OCI-LY7 (cell line): ENCODE data around the gene HRH3. TPM values are rescaled to one million over a fixed set of nuclear protein-coding genes. Genes with fewer than 3 reads are reported as not detected.

Experiments used
- BruUV-seq: library from RNA; stranded (reverse); fragments of 400-500 nt; replicated peaks from 2 replicates; lab custom pipeline; 2021; lab: Mats Ljungman, UMichigan
- CTCF ChIA-PET: fragments of 300-600 bp; sonication (Branson Sonifier 250); formaldehyde crosslinking; loops from one replicate; lab custom pipeline; 2022; ENCODE audit warnings: antibody characterized with exemption; ENCODE audit not compliant: unreplicated experiment; lab: Charles Lee
- POLR2A ChIA-PET: fragments of 300-600 bp; sonication (Branson Sonifier 250); formaldehyde crosslinking; loops from one replicate; lab custom pipeline; 2022; ENCODE audit warnings: antibody characterized with exemption; lab: Charles Lee
- DNase-seq: peaks from one replicate; pipeline ENCODE4 v3.0.0-alpha.2; 2015; ENCODE audit warnings: low spot score
- H2AFZ ChIP-seq: fragments of 200-600 bp; sonication (generic), shearing (Covaris generic); 2 replicates; pipeline ENCODE4 v1.6.1; 2014; ENCODE audit warnings: mild to moderate bottlenecking, antibody characterized with exemption, low read length, moderate library complexity
- H3K27ac ChIP-seq: fragments of 200-600 bp; sonication (generic); 2 replicates; pipeline ENCODE4 v1.5.1; 2014; ENCODE audit warnings: mixed run types, low read depth, mild to moderate bottlenecking, moderate library complexity, low read length, inconsistent platforms; ENCODE audit not compliant: poor library complexity, severe bottlenecking
- H3K36me3 ChIP-seq: fragments of 200-600 bp; sonication (generic); 2 replicates; pipeline ENCODE4 v1.6.1; 2014; ENCODE audit warnings: mild to moderate bottlenecking, antibody characterized with exemption, low read length, moderate library complexity, mixed read lengths; ENCODE audit not compliant: insufficient read depth
- H3K4me1 ChIP-seq: fragments of 200-600 bp; sonication (generic); 2 replicates; pipeline ENCODE4 v1.5.1; 2014; ENCODE audit warnings: mild to moderate bottlenecking, low read length; ENCODE audit not compliant: insufficient read depth, poor library complexity, severe bottlenecking
- H3K4me2 ChIP-seq: fragments of 200-600 bp; sonication (generic); 2 replicates; pipeline ENCODE4 v1.6.1; 2014; ENCODE audit warnings: mild to moderate bottlenecking, low read length
- H3K4me3 ChIP-seq: fragments of 200-600 bp; sonication (generic); 2 replicates; pipeline ENCODE4 v1.5.1; 2014; ENCODE audit warnings: mild to moderate bottlenecking, low read depth, low read length; ENCODE audit not compliant: poor library complexity, severe bottlenecking
- H3K79me2 ChIP-seq: fragments of 200-600 bp; sonication (generic); 2 replicates; pipeline ENCODE4 v1.6.1; 2016; ENCODE audit warnings: low read depth, mild to moderate bottlenecking, low read length, moderate library complexity, mixed read lengths; ENCODE audit not compliant: insufficient read depth
- H3K9me2 ChIP-seq: fragments of 200-600 bp; sonication (generic); 2 replicates; pipeline ENCODE4 v1.6.1; 2016; ENCODE audit warnings: mild to moderate bottlenecking, low read length, mixed read lengths; ENCODE audit not compliant: insufficient read depth
- H3K9me3 ChIP-seq: fragments of 200-600 bp; sonication (generic); 2 replicates; pipeline ENCODE4 v1.6.1; 2014; ENCODE audit warnings: mild to moderate bottlenecking, mixed run types, low read length, mixed read lengths
- H4K20me1 ChIP-seq: fragments of 200-600 bp; sonication (generic); 2 replicates; pipeline ENCODE4 v1.6.1; 2014; ENCODE audit warnings: mild to moderate bottlenecking, antibody characterized with exemption, low read length, moderate library complexity, mixed read lengths; ENCODE audit not compliant: insufficient read depth
- CTCF ChIP-seq: fragments of 200-600 bp; sonication (generic); conservative IDR thresholded peaks from 2 replicates; pipeline ENCODE4 v1.5.1; 2014; ENCODE audit warnings: mild to moderate bottlenecking, antibody characterized with exemption, low read length, moderate library complexity, mixed read lengths
- EZH2phosphoT487 ChIP-seq: fragments of 200-600 bp; sonication (generic); IDR thresholded peaks from 2 replicates; pipeline ENCODE4 v1.6.1; 2018; ENCODE audit warnings: low read depth, borderline replicate concordance, mild to moderate bottlenecking, mixed run types, antibody characterized with exemption, low read length, moderate library complexity, mixed read lengths
- intact Hi-C: fragments of 100-400 bp; cut with micrococcal nuclease; formaldehyde crosslinking; loops from one replicate; pipeline ENCODE4 v1.10.0; 2022; ENCODE audit not compliant: unreplicated experiment
- total RNA-seq, 2 experiments: library from RNA; depleted of rRNA in 1 of 2; stranded (reverse); fragments of >200 nt in 1 of 2; shearing (Covaris generic) in 1 of 2; gene quantifications; 2 replicates each; pipeline ENCODE4 v1.2.3, GENCODE V29; 2014 to 2022

The HRH3 gene
- total RNA-seq, 2 experiments from 2014 or later: not detected

GRCh38 chr20:62168890-62169435, 51.1 kb downstream of the HRH3 start:
- H3K4me1 ChIP-seq: no peaks in the 10 kb centered on the region
- H4K20me1 ChIP-seq: no peaks in the 10 kb centered on the region
- H3K4me2 ChIP-seq: no peak overlapping the region
- no peak for TF ChIP-seq EZH2phosphoT487
- no peak for TF ChIP-seq CTCF
- no peak for DNase-seq
- POLR2A ChIA-PET: no interaction called here
- no peak overlapping the region for H2AFZ ChIP-seq
- no peak overlapping the region for H3K4me3 ChIP-seq
- H3K9me2 ChIP-seq: no peaks in the 10 kb centered on the region
- intact Hi-C loops: no loop called here
- BruUV-seq: no TSS peak
- H3K36me3 ChIP-seq: peaks cover 16% of the 10 kb centered on the region
- H3K79me2 ChIP-seq: no peaks in the 10 kb centered on the region
- CTCF ChIA-PET: no interaction called here
- H3K27ac ChIP-seq: no peak overlapping the region
- no peaks in the 10 kb centered on the region for H3K9me3 ChIP-seq

- Histone ChIP-seq H3K4me3 (no peak overlapping the region), H3K79me2 (no peaks in the 10 kb centered on the region), H3K27ac (no peak overlapping the region), H3K9me3 (no peaks in the 10 kb centered on the region), H2AFZ (no peak overlapping the region), H3K9me2 (no peaks in the 10 kb centered on the region), H4K20me1 (no peaks in the 10 kb centered on the region), H3K4me1 (no peaks in the 10 kb centered on the region), H3K4me2 (no peak overlapping the region), H3K36me3 (peaks cover 16% of the 10 kb centered on the region)
- POLR2A ChIA-PET: no interaction called here
- CTCF ChIA-PET: no interaction called here
- BruUV-seq: no TSS peak
- intact Hi-C loops: no loop called here
- no peak for TF ChIP-seq CTCF
- TF ChIP-seq EZH2phosphoT487: no peak
- no peak for DNase-seq
Measured at GRCh38 chr20:62168061-62168460, 52.0 kb downstream of the HRH3 start.

- Histone ChIP-seq H3K79me2 (no peaks in the 10 kb centered on the region), H2AFZ (no peak overlapping the region), H3K4me1 (no peaks in the 10 kb centered on the region), H3K27ac (no peak overlapping the region), H3K4me2 (no peak overlapping the region), H3K9me2 (no peaks in the 10 kb centered on the region), H3K4me3 (no peak overlapping the region), H4K20me1 (no peaks in the 10 kb centered on the region), H3K9me3 (no peaks in the 10 kb centered on the region), H3K36me3 (peaks cover 16% of the 10 kb centered on the region)
- DNase-seq: no peak
- TF ChIP-seq CTCF (no peak), EZH2phosphoT487 (no peak)
- intact Hi-C loops: no loop called here
- BruUV-seq: no TSS peak
- ChIA-PET POLR2A (no interaction called here), CTCF (no interaction called here)
Measured at GRCh38 chr20:62167474-62167873, 52.6 kb downstream of the HRH3 start.
